ENCODE measurements around the gene APCDD1.
A peak's percentile ranks its signal among the peaks of the same experiment; 100 is the strongest.
"Not testable (repeated sequence)": the region's sequence is repeated elsewhere in the genome, so short reads cannot be mapped to it uniquely, and the experiment has no call there.

APCDD1 gene

GRCh38 chr18:10482363-10482984 is 28.0 kb downstream of the APCDD1 start:
- Mint-ChIP-seq H3K36me3 (ENCODE audit: low read depth) (no peaks in the 10 kb centered on the region), H3K4me3 (no peak overlapping the region), H3K27me3 (peaks cover 25% of the 10 kb centered on the region), H3K9me3 (no peaks in the 10 kb centered on the region), H3K27ac (no peak overlapping the region), H3K4me1 (ENCODE audit: low read depth) (peaks cover 8% of the 10 kb centered on the region)
- no peak for DNase-seq

DNA sequence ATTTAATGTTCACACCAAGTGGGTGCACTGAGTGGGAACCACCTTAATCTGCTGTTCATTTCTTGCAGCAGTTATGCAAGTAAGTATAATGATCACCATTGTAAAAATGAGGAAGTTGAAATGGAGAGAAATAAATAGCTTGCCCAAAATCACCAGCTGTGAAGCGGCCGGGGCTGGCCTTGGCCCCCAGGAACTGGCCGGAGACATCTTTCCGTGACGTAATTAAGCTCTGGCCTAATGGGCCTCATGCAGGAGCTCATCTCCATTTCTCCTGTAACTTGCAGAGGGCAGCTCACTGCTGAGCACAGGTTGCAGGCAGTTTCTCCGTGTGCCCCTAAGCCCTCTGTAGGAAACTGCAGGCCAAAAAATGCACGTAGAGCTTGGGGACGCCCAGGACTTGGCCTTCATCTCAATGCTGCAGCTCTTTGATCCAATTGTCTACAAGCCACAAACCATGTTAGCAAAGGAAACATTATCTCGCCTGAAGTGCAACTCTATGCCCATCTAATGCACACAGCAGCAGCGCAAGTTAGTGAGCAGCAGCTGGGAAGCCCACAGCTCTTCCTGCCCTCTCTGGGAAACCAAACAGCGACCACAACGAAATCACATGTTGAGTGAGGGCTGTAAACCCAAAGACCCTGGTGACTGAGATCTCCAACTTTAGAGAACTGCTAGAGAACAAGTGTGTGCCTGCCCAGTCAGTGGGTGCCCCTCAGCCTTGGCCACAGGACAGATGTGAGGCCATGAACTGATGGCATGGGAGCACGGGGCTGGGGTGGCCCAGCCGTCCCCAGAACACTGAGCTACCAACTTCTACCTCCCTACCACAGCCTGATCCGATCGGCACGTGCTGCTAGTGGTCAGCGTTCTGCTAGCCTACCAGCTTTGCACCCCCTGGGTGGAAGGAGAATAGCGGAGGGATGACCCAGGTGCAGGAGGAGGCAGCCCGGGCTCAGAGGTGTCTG is 28.8 kb downstream of the APCDD1 start:
- no peak for DNase-seq
- no peak overlapping the region for H3K4me3 Mint-ChIP-seq
- H3K36me3 Mint-ChIP-seq (ENCODE audit: low read depth), result no peaks in the 10 kb centered on the region
- H3K27ac Mint-ChIP-seq, result no peak overlapping the region
- H3K9me3 Mint-ChIP-seq, result no peaks in the 10 kb centered on the region
- peaks cover 8% of the 10 kb centered on the region for H3K4me1 Mint-ChIP-seq (ENCODE audit: low read depth)
- H3K27me3 Mint-ChIP-seq, result peaks cover 20% of the 10 kb centered on the region

DNA sequence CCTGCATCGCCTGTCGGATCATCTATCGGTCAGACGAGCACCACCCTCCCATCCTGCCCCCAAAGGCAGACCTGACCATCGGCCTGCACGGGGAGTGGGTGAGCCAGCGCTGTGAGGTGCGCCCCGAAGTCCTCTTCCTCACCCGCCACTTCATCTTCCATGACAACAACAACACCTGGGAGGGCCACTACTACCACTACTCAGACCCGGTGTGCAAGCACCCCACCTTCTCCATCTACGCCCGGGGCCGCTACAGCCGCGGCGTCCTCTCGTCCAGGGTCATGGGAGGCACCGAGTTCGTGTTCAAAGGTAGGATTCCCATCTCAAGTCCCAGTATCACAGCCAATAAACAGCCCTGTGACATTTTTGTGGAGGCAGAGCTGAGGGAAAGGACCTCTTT is 31.0 kb downstream of the APCDD1 start:
- no peak overlapping the region for H3K27ac Mint-ChIP-seq
- no peaks in the 10 kb centered on the region for H3K9me3 Mint-ChIP-seq
- DNase-seq, result no peak
- no peak overlapping the region for H3K4me3 Mint-ChIP-seq
- H3K4me1 Mint-ChIP-seq (ENCODE audit: low read depth), result peaks cover 12% of the 10 kb centered on the region
- H3K27me3 Mint-ChIP-seq, result peaks cover 11% of the 10 kb centered on the region
- H3K36me3 Mint-ChIP-seq (ENCODE audit: low read depth), result no peaks in the 10 kb centered on the region

DNA sequence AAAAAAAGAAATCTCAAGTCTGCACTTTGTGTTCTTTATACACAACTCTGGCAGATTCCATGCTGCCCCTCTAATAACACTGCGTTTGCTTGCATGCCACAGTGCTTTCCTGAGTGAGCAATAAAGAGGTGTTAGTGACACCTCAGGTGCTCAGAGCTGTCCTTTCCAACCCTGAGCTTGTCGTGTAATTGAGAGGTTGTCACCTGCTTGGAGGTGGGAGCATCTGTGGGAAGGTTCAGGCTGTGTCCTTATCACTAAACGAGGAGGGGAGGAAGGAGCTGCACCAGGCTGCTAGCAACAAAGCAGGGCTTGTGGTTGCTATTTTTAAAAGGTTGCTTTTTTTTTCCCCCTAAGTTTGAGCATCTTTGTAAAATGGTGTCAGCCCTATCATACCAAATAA is 31.9 kb downstream of the APCDD1 start:
- DNase-seq, result no peak
- no peaks in the 10 kb centered on the region for H3K36me3 Mint-ChIP-seq (ENCODE audit: low read depth)
- H3K27me3 Mint-ChIP-seq, result peaks cover 11% of the 10 kb centered on the region
- no peak overlapping the region for H3K4me3 Mint-ChIP-seq
- H3K4me1 Mint-ChIP-seq (ENCODE audit: low read depth), result peaks cover 17% of the 10 kb centered on the region
- H3K9me3 Mint-ChIP-seq, result no peaks in the 10 kb centered on the region
- no peak overlapping the region for H3K27ac Mint-ChIP-seq

DNA sequence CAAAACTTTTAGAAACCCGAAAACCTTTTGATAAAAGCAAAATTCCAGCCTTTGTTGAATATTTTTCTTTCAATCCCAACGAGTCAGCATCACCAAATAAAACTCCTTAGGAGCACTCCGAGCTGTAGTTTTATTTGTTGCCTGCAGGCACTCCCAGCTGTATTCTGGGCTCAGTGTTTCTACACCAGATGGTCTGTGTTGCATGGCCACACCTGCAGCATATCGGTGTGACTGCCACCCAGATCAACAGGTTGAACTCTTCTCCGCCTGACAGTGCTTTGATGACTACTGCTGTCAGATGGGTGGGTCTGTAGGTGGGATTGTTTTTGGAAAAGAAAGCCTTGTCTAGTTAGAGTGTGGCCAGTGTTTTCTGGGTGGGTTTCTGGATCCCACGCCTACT is 32.7 kb downstream of the APCDD1 start:
- Mint-ChIP-seq H3K27ac (no peak overlapping the region), H3K4me1 (ENCODE audit: low read depth) (peaks cover 17% of the 10 kb centered on the region), H3K4me3 (no peak overlapping the region), H3K36me3 (ENCODE audit: low read depth) (no peaks in the 10 kb centered on the region), H3K27me3 (peaks cover 11% of the 10 kb centered on the region), H3K9me3 (no peaks in the 10 kb centered on the region)
- DNase-seq, result no peak

DNA sequence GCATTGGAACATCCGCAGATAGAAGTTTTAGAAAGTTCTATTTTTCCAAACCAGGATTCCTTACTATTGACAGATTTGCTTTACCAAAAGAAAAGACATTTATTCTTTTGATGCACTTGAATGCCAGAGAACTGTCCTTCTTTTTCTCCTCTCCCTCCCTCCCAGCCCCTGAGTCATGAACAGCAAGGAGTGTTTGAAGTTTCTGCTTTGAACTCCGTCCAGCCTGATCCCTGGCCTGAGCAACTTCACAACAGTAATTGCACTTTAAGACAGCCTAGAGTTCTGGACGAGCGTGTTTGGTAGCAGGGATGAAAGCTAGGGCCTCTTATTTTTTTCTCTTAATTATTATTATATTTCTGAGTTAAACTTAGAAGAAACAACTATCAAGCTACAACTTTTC is 33.6 kb downstream of the APCDD1 start:
- Mint-ChIP-seq H3K4me1 (ENCODE audit: low read depth) (peaks cover 15% of the 10 kb centered on the region), H3K4me3 (no peak overlapping the region), H3K36me3 (ENCODE audit: low read depth) (no peaks in the 10 kb centered on the region), H3K27ac (no peak overlapping the region), H3K27me3 (peaks cover 11% of the 10 kb centered on the region), H3K9me3 (no peaks in the 10 kb centered on the region)
- DNase-seq, result no peak

- H3K4me3 Mint-ChIP-seq, result no peak overlapping the region
- no peaks in the 10 kb centered on the region for H3K36me3 Mint-ChIP-seq (ENCODE audit: low read depth)
- no peak overlapping the region for H3K27ac Mint-ChIP-seq
- H3K9me3 Mint-ChIP-seq, result no peaks in the 10 kb centered on the region
- H3K27me3 Mint-ChIP-seq, result peaks cover under 1% of the 10 kb centered on the region
- DNase-seq, result peak; percentile 71
- peaks cover 9% of the 10 kb centered on the region for H3K4me1 Mint-ChIP-seq (ENCODE audit: low read depth)
These were observed 36.1 kb downstream of the APCDD1 start for GRCh38 chr18:10490401-10491165.

DNA sequence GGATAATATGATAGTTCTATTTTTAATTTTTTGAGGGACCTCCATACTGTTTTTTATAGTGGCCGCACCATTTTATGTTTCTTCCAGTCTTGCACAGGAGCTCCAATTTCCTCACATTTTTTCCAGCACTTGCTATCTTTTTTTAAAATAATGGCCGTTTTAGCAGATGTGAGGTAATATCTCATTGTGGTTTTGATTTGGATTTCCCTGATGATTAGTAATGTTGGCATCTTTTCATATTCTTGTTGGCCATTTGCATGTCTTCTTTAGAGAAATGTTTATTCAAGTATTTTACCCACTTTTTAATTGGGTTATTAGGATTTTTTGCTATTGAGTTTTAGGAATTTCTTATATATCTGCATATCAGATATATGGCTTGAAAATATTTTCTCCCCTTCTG is 41.5 kb downstream of the APCDD1 start:
- H3K9me3 Mint-ChIP-seq, result peaks cover 3% of the 10 kb centered on the region
- DNase-seq, result no peak
- no peak overlapping the region for H3K27ac Mint-ChIP-seq
- H3K36me3 Mint-ChIP-seq (ENCODE audit: low read depth), result no peaks in the 10 kb centered on the region
- peaks cover 14% of the 10 kb centered on the region for H3K4me1 Mint-ChIP-seq (ENCODE audit: low read depth)
- peaks cover 13% of the 10 kb centered on the region for H3K27me3 Mint-ChIP-seq
- no peak overlapping the region for H3K4me3 Mint-ChIP-seq

DNA sequence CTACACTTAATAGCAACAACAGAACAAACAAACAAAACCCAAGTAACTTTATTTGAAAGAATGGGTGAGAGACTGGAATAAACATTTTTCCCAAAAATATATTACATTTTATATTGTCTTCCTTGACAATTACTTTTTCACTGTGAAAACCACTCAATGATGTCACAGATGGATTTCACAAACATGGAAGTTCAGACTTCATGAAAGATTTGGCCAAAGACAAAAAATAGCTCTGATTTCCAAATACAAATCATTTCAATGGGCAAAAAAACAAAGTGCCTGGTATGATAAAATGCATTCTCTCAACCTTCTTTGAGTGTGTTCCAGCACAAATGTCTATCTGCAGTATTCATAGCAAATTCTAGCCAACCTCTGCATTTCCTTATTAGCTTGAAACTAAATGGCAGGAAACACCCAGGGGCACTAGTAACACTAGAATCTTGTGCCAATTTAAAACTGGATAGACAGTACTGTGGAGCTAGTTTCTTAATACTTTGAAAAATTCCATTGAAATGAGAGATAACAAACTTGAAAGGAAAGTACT is 42.8 kb downstream of the APCDD1 start:
- no peak for DNase-seq
- H3K9me3 Mint-ChIP-seq, result peaks cover 3% of the 10 kb centered on the region
- H3K4me1 Mint-ChIP-seq (ENCODE audit: low read depth), result peaks cover 14% of the 10 kb centered on the region
- no peaks in the 10 kb centered on the region for H3K36me3 Mint-ChIP-seq (ENCODE audit: low read depth)
- H3K27ac Mint-ChIP-seq, result no peak overlapping the region
- H3K27me3 Mint-ChIP-seq, result peaks cover 22% of the 10 kb centered on the region
- H3K4me3 Mint-ChIP-seq, result no peak overlapping the region

GRCh38 chr18:10499230-10499629 is 44.8 kb downstream of the APCDD1 start:
- no peak for DNase-seq
- H3K9me3 Mint-ChIP-seq, result peaks cover 3% of the 10 kb centered on the region
- H3K4me3 Mint-ChIP-seq, result no peak overlapping the region
- peaks cover 14% of the 10 kb centered on the region for H3K4me1 Mint-ChIP-seq (ENCODE audit: low read depth)
- no peak overlapping the region for H3K27ac Mint-ChIP-seq
- no peaks in the 10 kb centered on the region for H3K36me3 Mint-ChIP-seq (ENCODE audit: low read depth)
- H3K27me3 Mint-ChIP-seq, result peaks cover 34% of the 10 kb centered on the region

DNA sequence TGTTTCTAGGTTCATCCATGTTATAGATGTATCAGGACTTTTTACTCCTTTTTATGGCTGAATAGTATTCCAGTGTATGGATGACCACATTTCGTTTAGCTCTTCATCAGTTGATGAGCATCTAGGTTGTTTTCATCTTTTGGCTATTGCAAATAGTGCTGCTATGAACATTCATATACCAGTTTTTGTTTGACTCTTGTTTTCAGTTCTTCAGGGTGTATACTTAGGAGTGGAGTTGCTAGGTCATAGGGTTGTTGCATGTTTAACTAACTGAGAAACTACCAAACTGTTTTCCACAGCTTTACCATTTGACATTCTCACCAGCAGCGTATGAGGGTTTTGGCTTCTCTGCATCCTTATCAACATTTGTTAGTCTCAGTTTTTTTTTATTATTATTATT is 45.6 kb downstream of the APCDD1 start:
- H3K27me3 Mint-ChIP-seq, result peaks cover 41% of the 10 kb centered on the region
- H3K9me3 Mint-ChIP-seq, result peaks cover 8% of the 10 kb centered on the region
- H3K36me3 Mint-ChIP-seq (ENCODE audit: low read depth), result no peaks in the 10 kb centered on the region

DNA sequence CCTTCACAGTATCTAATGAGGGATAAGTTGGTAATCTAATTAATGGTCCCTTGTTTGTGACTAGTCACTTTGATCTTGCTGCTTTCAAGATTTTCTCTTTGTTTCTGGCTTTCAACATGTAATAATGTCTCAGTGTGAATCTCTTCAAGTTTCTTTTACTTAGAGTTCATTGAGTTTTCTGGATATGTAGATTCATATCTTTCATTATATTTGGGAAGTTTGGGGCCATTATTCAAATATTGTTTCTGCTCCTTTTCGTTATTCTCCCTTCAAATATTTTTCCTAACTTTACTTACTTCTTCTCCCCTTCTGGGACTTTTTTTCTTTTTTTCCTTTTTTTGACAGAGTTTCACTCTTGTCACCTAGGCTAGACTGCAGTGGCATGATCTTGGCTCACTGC is 50.3 kb downstream of the APCDD1 start:
- no peak for DNase-seq
- Mint-ChIP-seq H3K4me3 (no peak overlapping the region), H3K27ac (no peak overlapping the region), H3K9me3 (peaks cover 22% of the 10 kb centered on the region), H3K36me3 (ENCODE audit: low read depth) (peaks cover 2% of the 10 kb centered on the region), H3K4me1 (ENCODE audit: low read depth) (peaks cover 5% of the 10 kb centered on the region), H3K27me3 (peaks cover 44% of the 10 kb centered on the region)

More for the DNA sequence above, 45.6 kb downstream of the APCDD1 start:
- Mint-ChIP-seq H3K27ac (no peak overlapping the region), H3K4me3 (no peak overlapping the region), H3K4me1 (ENCODE audit: low read depth) (peaks cover 14% of the 10 kb centered on the region)
- no peak for DNase-seq

GRCh38 chr18:10505892-10506291 is 51.5 kb downstream of the APCDD1 start:
- Mint-ChIP-seq H3K9me3 (peaks cover 19% of the 10 kb centered on the region), H3K27me3 (peaks cover 40% of the 10 kb centered on the region)
- not testable (repeated sequence) for H3K27ac Mint-ChIP-seq; H3K4me1 Mint-ChIP-seq (ENCODE audit: low read depth); H3K36me3 Mint-ChIP-seq (ENCODE audit: low read depth); H3K4me3 Mint-ChIP-seq; DNase-seq

DNA sequence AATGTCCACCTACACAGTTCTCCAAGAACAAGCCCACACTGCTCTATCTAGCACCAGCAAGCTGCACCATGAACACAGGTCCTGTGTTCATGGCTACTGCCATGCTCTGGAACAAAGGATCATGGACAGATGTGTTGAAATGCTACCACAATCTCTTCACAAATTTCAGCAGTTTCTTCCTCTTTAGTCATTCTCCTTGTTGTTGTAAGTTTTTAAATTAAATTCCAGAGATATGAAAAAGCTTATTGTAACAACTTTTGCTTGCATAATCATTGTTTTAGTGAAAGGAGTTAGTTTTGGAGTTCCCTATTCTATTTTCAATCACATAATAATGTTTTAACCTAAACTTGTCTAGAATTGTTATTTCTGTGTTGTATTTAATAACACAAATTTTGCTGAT is 54.2 kb downstream of the APCDD1 start:
- peaks cover 2% of the 10 kb centered on the region for H3K36me3 Mint-ChIP-seq (ENCODE audit: low read depth)
- H3K27me3 Mint-ChIP-seq, result peaks cover 35% of the 10 kb centered on the region
- DNase-seq, result no peak
- no peaks in the 10 kb centered on the region for H3K4me1 Mint-ChIP-seq (ENCODE audit: low read depth)
- H3K4me3 Mint-ChIP-seq, result no peak overlapping the region
- H3K9me3 Mint-ChIP-seq, result peaks cover 19% of the 10 kb centered on the region
- H3K27ac Mint-ChIP-seq, result no peak overlapping the region
